Activated T-cell treated with anti-CD3 and anti-CD28 coated beads for 1 hour (primary cell): ENCODE data around the gene OXER1.

Experiments used
- DNase-seq: peaks from one replicate; pipeline ENCODE4 v3.0.0-alpha.2; 2020; ENCODE audit warnings: low read depth

The OXER1 gene

GRCh38 chr2:42793334-42794270, 29.7 kb upstream of the OXER1 start:
- DNase-seq, result no peak

GRCh38 chr2:42792583-42793333, 28.8 kb upstream of the OXER1 start, which contains the start of gene HAAO:
Gene HAAO, minus strand, starts transcription at chr2:42792583. Its CDS starts 47 bp downstream, at chr2:42792536.
- DNase-seq, result no peak

- no peak for DNase-seq
Observed at GRCh38 chr2:42792087-42792582, 28.2 kb upstream of the OXER1 start.

GRCh38 chr2:42791606-42792005, 27.7 kb upstream of the OXER1 start:
- no peak for DNase-seq

- DNase-seq, result no peak
Observed at GRCh38 chr2:42789751-42790150, 25.8 kb upstream of the OXER1 start.

GRCh38 chr2:42788882-42789281, 24.9 kb upstream of the OXER1 start:
- no peak for DNase-seq

- no peak for DNase-seq
Observed at GRCh38 chr2:42788478-42788793, 24.5 kb upstream of the OXER1 start.

GRCh38 chr2:42787788-42788477, 24.0 kb upstream of the OXER1 start:
- no peak for DNase-seq

- DNase-seq, result no peak
Observed at GRCh38 chr2:42787424-42787787, 23.5 kb upstream of the OXER1 start.

GRCh38 chr2:42786561-42787345, 22.8 kb upstream of the OXER1 start:
- DNase-seq, result no peak

- no peak for DNase-seq
Observed at GRCh38 chr2:42784204-42784880, 20.4 kb upstream of the OXER1 start.

- no peak for DNase-seq
Observed at GRCh38 chr2:42783511-42783910, 19.6 kb upstream of the OXER1 start.

- DNase-seq, result no peak
Observed at GRCh38 chr2:42781181-42781580, 17.2 kb upstream of the OXER1 start.

GRCh38 chr2:42777883-42778805, 14.2 kb upstream of the OXER1 start:
- DNase-seq, result no peak

GRCh38 chr2:42775810-42776209, 11.9 kb upstream of the OXER1 start:
- no peak for DNase-seq

- DNase-seq, result no peak
Observed at GRCh38 chr2:42775186-42775585, 11.3 kb upstream of the OXER1 start.

- DNase-seq, result no peak
Observed at GRCh38 chr2:42771546-42772153, 7.7 kb upstream of the OXER1 start.

GRCh38 chr2:42770288-42771131, 6.6 kb upstream of the OXER1 start:
- DNase-seq, result no peak
